NCI-H82 (cell line): ENCODE results near the gene UBE2Q2.
"Not testable (repeated sequence)": the region's sequence is repeated elsewhere in the genome, so short reads cannot be mapped to it uniquely, and the experiment has no call there.

Source experiments
- DNase-seq: peaks from one replicate; lab custom pipeline; 2025; lab: John Stamatoyannopoulos, UW

Gene UBE2Q2

DNA sequence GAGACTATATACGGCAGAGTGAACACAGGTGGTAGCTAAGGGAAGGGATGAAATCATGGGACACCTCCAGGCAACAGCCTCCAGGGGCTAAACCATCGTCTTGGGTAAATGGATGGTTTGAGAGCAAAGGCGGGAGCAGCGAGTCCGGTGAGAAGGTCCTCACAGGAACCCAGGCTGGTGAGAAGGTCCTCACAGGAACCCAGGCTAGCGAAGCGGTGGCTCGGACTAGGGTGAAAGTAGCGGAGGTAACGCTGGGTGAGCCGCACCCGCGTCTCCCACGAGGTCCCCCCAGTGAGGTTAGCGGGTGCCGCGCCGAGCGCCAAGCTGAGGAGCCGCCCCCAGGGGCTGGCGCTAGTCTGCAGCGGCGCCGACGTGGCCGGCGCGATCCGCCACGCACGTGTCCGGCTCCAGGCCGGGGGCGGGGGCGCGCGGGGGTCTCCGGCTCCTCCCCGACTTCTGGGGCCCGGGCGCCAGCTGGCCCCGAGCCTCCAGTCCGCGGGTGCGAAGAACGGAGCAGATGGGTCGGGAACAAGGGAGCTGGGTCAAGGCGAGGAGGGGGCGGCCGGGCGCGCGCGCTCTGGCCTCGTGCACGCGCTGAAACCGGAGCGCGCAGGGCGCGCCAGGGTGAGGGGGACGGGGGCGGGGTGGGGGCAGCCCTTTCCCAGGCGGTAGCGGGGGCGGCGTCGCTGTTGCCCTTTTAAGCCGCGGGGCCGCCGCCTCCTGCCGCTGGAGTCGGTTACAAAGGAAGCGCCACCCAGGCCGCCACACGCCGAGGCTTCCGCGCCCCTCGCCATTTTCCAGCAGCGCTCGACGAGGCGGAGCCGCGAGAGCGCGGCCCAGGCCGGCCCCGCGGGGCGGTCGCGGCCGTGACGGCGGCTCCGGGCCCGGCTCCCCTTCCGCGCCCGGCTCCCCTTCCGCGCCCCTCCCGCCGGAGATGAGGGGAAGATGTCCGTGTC is at the start of gene UBE2Q2:
UBE2Q2 (plus strand) TSS at position 726 of the 956 bp plus-strand sequence; CDS start at position 946, 220 bp downstream.
- peak; percentile 92 for DNase-seq

DNA sequence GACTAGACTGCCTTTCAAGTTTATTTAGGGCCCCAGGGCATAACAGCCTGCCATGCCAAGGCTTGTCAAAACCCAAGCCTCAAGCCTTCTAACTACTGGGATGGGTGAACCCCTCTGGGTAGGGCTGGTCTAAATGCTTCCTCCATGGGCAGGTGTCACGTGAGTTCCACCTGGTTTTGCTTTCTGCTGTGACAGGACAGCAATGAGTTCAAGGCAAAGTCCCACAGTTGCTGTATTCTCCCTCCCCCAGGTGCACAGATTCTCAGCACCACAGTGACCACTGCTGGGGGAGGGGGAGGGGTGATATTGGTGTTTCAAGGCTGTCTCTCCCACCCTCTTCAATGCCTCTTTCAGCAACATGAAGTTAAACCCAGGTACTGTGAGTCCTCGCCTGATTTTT is 46.9 kb upstream of the UBE2Q2 start:
- no peak for DNase-seq

DNA sequence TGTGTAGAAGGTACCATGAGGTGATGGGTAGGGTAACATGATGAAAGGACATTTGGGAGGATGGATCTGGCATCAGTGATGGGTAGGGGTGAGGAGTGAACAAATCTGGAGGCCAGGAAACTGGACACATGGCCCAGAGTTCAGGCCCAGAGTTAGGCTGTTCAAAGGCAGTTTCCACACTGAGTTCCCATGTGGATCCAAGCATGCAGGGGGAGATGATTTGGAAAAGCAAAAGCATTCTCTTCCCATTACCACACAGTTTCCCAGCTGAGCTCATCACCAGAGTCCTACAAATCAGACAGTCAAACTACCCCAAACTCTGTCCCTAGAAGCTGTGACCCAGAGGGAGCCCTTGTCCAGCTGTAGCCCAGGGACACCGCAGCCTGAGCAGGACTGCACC is 46.1 kb upstream of the UBE2Q2 start:
- not testable (repeated sequence) for DNase-seq

DNA sequence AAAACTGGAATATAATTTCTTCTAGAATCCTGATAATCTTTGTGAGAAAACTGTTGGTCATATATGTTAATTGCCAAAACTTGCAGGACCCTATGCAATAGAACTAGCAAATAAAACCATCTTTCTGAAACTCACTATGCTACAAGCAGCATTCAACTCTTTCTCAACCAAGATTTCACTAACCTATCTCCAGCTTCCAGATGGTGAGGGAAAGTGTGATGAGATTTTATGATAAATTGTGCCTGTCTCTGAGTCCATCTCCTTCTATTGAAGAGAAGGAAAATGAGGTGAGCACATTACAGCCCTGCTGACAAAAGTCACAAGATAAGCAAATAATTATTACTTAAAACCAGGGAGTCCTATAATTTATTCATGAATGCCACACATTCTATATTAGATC is 44.1 kb upstream of the UBE2Q2 start:
- no peak for DNase-seq

DNA sequence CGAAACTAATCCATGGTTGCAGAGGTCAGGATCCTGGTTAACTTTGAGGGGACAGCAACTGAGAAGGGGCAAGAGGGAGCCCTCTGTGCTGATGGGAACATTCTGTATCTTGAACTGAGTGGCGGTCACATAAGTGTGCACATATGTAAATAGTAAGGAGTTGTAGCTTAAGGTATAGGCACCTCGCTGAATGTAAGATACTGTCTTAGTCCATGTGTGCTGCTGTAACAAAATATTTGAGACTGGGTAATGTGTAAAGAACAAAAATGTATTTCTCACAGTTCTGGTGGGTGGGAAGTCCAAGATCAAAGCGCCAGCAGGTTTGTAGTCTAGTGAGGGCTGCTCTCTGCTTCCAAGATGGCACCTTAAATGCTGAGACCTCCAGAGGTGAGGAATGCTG is 42.8 kb upstream of the UBE2Q2 start:
- DNase-seq, result not testable (repeated sequence)

DNA sequence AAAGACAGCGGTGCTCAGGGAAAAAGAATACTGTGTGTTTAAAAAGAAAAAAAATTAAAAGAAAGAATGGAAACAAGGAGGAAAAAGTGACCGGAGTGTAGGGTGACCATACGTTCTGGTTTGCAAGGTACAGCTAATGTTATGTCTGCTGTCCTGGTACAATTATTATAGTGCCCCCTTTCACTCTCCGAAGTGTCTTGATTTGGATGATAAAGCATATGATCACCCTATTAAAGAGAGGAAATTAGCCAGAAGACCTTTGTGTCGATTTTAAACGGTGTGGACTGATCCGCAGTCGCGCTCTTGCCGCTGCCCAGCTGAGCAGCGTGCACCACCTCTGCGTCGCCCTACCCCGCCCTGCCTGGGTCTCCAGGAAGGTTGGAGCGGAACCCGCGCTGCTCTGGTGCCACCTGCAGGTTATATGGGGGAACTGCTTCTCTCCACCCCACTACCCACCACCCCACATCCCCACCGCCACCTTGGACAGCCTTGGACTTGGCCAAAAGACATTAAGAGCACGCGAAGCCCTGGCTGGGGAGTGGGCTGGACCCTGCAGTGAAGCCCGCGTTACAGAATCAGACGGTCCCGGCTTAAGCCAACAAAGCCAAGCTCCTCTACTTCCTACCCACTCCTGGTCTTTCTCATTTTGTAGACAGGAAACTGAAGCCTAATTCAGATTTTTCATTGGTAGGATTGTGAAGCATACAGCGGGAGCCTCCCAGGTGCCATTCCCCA is 41.2 kb upstream of the UBE2Q2 start:
- DNase-seq, result peak; percentile 92

DNA sequence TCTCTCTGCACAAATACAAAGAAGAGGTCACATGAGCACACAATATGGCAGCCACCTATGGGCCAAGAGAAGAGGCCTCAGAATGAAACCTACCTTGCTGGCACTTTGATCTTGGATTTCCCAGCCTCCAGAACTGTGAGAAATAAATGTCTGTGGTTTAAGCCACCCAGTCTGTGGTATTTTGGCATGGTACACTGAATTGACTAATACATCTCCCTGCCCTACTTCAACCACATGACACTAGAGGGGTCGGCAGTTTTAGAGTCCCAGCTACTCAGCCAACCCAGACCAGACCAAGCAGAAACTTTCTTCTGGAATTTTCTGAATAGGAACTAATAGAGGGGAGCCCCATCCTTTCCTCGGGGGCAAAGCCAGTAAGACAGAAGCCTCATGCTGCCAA is 35.8 kb upstream of the UBE2Q2 start:
- not testable (repeated sequence) for DNase-seq

DNA sequence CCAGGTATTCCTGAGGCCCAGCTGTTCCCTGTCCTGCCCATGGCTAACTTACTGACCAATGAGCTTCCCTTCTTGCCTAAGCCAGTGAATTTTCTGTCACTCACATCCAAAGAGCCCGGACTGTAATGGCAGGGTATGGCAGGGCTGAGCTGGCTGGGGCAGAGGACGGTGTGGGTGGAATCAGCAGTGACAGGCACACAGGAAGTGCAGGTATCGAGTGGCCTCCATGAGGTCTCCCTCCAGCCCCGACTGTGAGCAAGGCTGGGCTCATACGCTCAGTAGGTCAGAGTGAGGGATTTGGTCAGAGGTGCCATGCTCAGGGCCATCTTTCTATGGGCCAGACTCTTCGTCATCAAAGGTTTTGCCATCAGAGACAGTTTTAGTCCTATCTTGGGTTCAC is 35.2 kb upstream of the UBE2Q2 start:
- not testable (repeated sequence) for DNase-seq

DNA sequence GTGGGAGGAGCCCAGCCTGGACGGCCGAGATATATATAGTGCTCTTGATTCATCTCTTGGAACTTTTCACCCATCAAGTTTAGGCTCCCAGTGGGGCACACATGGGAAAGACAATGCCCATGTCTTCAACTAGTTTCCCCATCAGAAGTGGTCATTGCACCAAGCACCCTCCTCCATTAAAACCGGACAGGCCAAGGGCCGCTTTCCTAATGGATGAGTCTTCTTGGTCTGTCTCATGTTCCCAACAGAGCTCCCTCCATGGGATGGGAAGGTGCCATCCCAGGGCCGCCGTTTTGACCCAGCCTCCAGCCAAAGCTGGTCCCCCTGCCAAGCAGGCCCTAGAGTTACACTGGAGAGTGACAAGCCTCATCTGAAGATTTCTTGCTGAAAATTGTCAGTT is 34.7 kb upstream of the UBE2Q2 start:
- DNase-seq, result no peak

DNA sequence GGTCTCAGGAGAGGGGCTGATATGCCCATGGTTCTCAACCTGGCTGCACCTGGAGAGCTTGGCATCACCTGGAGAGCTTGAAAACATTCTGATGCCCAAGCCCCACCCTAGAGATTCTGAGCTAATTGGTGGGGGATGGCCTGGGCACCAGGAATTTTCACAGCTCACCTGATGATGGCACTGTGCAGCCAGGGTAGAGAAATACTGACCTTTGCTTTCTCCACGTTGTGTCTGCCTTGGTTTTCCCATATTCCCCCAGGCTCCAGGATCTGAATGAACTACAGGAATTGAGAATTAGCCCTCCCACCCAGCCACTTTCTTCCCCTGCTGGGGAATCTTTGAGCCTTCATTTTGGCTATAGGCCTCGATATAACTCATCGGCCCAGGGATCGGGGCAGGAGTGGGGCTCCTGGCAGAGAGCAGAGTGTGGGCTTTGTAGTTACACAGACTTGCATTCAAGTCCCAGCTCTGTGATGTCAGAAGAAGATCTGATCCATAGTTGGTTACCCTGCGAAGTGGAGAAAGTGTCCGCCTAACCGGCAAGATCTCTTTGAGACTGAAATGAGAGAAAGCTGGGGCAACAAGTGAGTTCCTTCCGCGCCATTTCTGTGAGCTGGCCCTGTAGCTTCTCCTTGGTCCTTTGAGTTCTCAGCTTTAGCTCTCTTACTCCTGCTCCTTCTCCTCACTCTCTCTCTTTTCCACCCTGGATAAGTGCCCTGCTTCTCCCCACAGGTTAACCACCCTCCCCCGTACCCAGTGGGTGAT is 33.1 kb upstream of the UBE2Q2 start:
- peak; percentile 68 for DNase-seq

DNA sequence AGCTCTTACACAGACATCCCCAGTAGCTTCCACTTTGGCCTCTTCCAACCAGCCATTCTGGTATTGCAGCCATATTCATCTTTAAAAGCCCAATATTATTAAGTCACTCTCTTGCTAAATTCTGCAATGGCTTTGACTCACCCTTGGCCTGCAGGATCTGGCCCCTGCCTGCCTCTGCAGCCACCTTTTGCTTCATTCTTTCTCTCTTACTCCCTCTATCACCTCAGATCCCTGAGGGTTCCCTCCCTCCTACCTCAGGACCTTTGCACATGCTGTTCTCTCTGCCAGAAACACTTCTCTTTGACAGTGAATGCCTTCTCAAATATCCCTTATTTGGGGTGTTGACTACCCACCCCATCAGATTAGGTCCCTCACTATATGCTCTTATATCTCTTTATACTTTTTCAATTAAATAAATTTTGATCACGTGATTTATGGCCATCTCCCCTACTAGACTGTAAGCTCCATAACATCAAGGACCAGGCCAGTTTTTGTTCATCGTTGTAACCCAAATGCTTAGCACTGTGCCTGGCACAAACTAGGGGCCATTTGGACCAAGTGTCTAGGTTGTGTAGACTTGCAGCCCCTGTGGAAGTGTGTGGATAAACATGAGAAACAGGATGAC is 32.3 kb upstream of the UBE2Q2 start:
- no peak for DNase-seq

DNA sequence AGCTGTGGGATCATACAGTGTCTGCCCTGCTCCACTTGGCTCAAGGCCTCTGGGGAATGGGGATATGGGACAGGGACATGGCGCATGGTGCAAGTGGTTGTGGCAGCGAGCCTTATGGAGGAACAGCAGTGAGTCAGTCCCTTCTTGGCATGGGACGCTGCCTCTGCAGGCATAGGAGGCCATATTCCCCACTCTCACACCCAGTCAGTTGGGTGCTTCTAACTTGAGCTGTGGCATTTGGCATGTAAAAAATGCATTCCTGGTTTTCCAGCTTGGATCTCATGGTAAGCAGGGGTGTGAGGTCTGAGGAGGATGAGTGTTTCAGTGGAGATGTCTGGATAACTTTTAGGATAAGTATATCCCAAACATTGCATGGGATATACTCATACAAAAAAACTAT is 31.6 kb upstream of the UBE2Q2 start:
- no peak for DNase-seq

DNA sequence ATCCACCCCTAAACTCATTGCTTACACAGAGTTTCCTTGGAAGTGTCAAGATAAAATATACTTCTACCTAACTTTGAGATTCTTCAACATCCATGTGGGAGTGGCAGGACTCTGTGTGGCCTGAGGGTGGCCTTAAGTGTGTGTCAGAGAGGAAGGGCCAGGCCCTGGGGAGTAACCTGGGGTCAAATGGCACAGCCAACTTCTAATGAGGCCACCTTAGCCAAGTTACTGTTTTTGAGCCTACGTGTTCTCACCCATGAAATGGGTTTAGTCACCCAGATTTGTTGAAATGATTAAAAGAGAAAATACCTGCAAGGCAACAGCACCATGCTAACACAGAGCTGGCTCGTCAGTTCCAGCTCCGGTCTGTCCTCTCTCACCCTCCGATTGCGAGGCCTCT is 28.5 kb upstream of the UBE2Q2 start:
- no peak for DNase-seq

DNA sequence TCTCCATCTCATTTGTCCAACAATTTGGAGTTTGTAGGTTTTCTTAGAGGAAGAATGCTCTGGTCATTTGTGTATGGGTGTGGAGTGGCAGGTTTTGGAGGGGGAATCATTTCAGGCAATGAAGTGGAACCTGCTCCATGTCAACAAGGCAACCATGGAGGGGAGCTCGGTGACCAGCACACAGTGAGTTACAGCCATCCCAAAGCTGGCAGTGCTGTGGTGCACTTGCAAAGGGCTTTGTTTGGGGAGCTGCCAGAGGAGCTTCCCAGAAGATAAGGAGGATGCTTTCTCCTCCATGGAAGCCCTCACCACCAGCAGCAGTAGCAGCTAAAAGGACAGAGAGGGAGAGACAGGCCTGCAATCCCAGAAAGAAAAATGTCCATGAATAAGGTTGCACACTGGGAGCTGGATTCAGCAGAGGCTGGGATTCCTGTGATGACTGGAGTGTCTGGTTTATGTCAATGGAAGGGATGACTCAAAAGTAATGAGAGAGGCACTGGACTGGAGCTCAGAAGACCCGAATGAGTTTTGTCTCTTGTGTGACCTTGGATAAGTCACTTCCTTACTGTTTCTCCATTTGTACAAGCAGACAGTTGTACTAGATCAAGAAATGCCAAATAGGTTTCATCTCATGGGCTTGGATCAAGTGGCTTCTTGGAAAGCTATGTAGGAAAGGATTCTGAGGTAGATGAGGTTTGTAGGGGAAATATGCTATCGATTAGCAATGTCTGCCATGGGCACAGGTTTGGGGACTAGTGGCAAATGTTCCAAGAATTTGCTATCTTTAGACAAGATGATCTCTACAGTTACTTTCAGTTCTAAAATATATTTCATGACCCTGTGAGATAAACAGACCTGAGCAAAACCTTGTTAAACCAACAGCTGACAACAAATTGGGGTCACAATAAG is 27.2 kb upstream of the UBE2Q2 start:
- no peak for DNase-seq

DNA sequence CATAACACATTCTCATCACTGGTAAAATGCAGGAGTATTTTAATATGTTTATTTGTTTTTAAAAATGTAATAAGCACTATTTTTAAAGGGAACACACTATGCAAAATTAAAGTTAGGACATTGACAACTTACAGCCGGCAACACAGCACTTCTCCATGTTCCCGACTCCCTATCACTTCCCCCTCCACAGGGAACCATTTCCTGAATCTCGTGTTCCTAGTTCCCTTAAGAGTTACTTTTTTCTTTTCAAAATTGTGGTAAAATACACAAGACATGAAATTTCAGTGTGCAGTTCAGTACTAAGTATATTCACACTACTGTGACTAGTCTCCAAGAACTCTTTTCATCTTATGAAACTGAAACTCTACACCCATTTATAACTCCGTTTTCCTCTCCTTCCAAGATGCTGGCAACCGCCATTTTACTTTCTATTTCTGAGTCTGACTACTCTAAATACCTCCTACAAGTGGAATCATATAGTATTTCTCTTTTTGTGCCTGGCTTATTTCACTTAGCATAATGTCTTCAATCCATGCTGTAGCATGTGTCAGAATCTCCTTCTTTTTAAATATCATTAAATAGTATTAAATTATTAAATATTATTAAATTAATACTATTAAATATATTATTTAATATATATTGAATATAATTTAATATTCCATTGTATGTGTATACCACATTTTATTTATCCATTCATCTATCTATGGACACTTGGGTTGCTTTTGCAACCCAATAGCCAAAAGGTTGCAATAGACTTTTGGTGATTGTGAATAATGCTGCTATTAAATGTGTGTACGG is 25.9 kb upstream of the UBE2Q2 start:
- DNase-seq, result no peak

DNA sequence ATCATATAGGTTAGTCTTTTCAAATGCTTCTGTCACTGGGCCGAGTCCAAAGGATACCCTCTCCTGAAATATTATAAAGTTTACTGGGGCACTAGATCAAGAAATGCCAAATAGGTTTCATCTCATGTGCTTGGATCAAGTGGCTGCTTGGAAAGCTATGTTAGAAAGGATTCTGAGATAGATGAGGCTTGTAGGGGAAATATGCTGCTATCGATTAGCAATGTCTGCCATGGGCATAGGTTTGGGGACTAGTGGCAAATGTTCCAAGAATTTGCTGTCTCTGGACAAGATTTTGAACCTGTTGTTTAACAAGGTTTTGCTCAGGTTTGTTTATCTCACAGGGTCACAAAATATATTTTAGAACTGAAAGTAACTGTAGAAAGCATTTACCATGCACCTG is 23.0 kb upstream of the UBE2Q2 start:
- no peak for DNase-seq

DNA sequence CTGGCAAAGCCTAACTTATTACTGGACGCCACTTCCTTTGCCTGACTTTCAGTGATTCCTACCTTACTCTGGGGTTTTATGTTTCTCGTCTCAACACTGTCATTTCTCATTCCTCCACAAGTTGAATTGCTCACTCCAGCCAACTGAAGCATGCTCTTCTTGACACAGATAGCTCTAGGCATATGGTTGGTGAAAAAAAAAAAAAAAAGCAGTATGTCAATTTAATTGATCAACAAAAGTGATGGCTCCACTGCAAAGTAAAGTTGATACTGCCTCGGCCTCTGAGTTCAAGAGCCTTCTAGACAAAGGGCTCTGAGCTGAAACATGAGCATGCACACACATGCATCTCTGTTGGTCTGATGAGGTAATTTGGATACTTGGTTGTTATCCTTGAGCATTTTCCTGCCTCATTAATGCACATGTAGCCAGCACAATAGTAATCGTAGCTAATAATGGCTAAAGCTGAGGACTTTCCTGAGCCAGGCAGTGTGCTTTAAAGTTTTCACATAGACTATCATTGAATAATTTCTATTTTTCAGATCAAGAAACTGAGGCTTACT is 21.4 kb upstream of the UBE2Q2 start:
- DNase-seq, result no peak

DNA sequence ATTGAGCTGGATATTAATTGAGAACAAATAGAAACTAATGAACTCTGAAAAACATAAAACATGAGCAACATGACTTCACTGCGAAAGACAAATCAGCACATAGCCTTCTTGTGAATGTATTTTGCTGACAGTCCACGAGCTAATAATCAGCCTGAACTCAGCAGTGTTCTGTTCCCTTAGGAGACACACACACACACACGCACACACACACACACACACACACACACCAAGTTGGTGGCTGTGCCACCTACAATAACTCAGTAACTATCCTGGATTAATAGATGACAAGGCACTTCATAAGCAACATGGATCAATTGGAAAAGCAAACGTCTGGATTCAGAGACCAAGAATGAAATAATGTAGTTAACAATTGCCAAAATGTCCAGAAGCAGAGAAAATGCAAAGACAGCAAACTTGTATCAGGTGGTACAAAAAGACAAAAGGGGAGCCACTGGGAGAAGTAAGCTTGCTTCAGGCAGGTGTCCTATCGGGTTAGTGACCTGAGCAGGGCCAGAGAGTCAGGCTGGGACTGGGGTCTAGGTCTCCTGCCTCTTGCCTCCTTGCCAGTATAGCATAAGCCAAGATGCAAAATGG is 20.5 kb upstream of the UBE2Q2 start:
- no peak for DNase-seq
